ENCODE results near the gene RIOK3. TPM values are rescaled to one million over a fixed set of nuclear protein-coding genes. Genes with fewer than 3 reads are reported as not detected.
"Not testable (repeated sequence)": the region's sequence is repeated elsewhere in the genome, so short reads cannot be mapped to it uniquely, and the experiment has no call there.

RIOK3 gene
- total RNA-seq, 1 experiment from 2014 or later, result 61.7 TPM

DNA sequence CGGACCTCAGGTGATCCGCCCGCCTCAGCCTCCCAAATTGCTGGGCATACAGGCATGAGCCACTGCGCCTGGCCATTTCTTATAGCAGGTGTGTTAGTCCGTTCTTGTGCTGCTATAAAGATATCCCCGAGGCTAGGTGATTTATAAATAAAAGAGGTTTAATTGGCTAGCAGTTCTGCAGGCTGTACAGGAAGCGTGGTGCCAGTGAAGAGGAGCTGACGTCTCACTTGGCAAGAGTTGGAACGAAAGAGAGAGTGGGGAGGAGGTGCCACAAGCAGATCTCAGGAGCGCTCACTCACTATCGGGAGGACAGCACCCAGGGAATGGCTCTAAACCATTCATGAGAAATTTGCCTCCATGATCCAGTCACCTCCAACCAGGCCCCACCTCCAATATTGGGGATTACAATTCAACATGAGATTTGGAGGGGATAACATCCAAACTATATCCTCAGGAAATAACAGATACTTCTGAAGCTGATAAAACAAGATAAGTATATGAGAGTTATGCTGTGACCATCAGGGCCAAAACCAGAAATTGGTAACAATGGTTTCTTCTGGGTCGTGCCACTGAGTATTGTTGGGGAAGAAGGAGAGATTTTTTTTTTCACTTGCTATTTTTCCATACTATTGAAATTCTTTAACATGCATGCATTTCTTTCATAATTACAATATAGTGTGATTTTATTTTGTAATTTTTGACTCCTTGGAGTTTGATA lies 42.8 kb downstream of the RIOK3 start:
- no peak for DNase-seq (ENCODE audit: low read depth)

DNA sequence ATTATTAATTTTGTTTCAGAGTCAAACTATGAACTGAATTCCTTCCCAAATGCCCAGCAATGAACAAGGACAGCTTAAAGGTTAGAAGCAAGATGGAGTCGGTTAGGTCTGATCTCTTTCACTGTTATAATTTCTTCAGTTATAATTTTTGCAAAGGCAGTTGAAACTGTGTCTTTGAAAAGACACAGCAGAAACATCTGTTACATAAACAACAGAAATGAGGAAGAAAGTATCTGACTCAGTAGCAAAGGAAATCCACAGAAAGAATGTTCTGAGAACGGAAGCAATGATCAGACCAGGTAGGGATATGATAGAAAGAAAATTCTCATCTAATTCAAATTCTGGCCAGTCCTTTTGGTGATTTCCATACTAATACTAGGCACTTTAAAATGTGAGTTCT lies 45.0 kb downstream of the RIOK3 start:
- DNase-seq (ENCODE audit: low read depth), result no peak

DNA sequence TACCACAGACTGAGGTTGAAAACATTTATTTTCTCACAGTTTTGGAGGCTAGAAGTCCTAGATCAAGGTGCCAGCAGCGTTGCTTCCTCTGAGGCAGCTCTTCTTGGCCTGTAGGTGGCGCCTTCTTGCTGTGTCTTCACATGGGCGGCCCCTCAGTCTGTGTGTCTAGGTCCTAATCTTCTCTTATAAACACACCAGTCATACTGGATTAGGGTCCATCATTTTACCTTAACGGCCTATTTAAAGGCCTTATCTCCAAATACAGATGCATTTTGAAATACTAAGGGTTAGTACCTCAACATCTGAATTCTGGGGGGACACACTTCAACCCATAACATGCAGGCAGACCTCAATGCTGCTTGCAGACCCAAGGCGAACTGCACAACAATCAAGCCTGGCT lies 45.8 kb downstream of the RIOK3 start:
- DNase-seq (ENCODE audit: low read depth), result peak; percentile 80

DNA sequence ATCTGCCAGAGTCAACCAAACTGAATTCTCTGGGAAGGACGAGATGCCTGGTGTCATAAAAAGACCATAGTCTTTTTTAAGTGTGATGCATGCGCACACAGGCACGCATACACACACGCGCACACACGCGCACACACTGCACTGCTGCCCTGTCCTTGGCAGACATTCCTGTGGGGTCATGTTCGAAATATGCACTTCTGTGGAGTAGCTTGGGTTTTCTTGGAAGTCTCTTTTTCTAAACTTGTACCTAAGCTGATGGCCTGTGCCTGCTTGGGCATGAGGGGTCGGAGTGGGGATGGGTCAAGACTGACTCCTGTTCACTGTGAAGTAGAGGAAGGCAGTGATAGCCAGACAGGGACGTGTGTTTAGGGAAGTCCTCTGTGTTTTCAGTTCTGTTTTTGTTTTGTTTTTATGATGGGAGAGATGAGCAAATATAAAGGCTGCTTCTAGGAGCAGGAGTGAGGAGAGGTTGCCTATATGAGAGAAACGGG lies 46.2 kb downstream of the RIOK3 start:
- DNase-seq (ENCODE audit: low read depth), result peak; percentile 56

DNA sequence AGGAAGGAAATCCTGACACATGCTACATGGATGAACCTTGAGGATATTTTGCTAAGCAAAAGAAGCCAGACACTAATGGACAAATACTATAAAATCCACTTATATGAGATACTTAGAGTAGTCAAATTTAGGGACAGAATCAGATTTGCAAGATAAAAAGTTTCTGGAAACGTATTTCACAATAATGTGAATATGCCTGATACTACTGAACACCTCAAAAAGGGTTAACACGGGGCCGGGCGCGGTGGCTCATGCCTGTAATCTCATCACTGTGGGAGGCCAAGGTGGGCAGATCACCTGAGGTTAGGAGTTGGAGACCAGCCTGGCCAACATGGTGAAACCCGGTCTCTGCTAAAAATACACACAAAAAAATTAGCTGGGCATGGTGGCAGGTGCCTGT lies 48.5 kb downstream of the RIOK3 start:
- DNase-seq (ENCODE audit: low read depth), result no peak

DNA sequence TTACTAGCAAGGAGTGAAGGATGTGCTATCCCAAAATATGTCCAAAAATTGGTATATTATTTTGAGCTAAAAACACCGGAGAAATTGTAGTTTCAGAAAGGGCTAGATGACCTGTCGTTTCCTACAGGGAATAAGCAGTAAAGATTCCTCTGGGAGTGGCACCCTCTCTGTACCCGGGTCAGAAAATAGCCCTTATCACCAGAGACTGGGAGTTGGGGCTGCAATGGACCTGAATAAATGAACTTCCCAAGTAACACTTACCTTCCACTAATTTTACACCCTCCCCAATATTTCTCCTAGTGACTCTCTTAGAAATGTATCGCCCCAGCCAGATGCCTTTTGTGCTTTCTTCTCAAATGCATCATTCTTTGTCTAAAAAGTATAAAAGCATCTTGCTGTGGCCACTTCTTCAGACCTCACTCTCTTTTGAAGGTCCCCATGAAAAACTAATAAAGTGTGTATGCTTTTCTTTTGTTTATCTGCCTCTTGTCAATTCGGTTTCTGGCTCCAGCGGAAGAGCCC lies 49.5 kb downstream of the RIOK3 start:
- DNase-seq (ENCODE audit: low read depth), result peak; percentile 10

DNA sequence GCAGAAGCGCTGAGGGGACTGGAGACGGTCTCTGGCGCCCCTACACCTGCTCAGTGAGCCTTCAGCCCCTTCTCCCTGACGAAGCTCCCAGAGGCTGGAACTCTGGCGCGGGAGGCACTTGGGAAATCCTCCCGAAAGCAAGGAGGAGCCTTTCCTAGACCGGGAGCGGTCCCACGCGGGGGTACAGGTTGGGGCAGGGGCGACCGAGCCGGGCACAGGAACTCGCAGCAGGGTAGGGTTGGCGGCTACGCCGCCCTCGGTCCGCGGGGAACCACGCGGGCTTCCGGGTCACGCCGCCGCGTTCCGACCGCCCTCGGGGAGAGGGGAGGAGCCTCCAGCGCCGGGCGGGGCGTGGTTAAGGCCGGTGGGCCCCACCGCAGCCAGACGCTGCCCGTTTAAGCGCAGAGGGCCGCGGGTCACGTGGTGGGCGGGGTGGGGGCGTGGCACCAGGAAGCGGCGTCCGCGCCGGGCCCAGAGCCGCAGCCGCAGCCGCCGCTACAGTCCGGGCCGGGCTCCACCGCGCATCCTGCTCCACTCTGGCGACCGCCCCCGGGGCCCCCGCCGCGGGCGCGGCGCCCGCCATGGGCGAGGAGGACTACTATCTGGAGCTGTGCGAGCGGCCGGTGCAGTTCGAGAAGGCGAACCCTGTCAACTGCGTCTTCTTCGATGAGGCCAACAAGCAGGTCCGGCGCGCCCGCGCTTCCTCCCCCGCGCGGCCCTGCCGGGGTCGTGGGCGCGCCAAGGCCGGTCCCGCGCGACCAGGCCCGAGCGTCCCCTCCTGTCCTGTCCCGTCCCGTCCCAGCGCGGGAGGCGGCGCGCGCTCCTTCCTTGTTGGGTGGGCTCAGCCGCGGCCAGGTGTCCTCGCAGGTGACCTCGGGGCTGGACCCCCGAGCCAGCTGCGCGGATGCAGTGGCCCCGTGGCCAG lies 50.2 kb downstream of the RIOK3 start, which contains the start of gene RMC1:
Gene RMC1 (plus strand): TSS at position 474 of the 925 bp plus-strand sequence. CDS start 108 bp downstream, at position 582.
- peak; percentile 87 for DNase-seq (ENCODE audit: low read depth)

DNA sequence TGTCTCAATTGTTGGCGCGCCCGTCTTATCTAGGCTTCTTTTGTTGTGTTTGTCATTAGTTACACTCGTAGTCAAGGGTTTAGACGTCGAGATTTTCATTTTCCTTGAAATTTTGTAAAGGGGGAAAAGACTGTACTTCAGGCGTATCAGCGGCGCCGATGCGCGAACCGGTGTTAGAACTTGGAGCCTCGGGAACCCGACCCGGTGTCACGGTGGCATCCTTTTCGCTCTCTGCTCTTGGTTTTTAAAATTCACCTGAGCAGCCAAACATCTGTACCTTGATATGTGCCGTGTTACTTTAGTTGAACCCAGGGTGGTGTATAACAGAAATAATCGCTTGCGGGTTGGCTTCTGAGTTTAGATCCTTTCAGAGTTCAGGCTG lies 50.9 kb downstream of the RIOK3 start:
- DNase-seq (ENCODE audit: low read depth), result no peak

DNA sequence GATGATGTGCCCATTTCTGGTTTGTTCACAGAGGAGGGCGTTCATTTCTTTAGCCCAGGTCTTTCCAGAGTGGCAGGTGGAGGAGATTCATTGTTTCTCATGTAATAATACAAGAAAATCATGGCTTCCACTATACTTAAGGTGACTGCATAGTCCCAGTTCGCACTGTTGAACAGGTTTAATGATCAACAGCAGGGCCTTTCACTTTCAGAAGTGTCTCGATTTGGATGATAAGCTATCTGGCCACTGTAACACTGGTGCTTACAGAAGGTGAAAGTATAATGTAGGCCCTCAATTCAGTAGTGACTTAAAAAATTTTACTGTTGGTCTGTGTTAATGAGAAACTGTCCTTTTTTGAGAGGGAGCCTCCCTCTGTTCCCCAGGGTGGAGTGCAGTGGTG lies 51.6 kb downstream of the RIOK3 start:
- no peak for DNase-seq (ENCODE audit: low read depth)

DNA sequence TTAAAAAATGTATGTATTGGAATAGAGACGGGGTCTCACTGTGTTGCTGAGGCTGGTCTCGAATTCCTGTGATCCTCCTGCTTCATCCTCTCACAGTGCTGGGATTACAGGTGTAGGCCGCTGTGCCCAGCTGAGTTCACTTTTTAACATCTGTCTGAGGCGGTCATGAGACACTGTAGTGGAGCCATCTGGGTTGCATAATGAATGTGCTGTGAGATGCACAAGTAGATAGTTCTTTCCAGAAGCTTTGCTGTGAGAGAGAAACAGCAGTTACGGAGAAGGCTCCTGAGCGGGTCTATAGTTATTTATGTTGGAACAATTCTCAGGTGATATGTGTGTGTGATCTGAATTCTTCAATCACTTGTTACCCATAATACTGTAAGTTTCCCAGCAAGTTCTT lies 53.3 kb downstream of the RIOK3 start:
- DNase-seq (ENCODE audit: low read depth), result no peak

DNA sequence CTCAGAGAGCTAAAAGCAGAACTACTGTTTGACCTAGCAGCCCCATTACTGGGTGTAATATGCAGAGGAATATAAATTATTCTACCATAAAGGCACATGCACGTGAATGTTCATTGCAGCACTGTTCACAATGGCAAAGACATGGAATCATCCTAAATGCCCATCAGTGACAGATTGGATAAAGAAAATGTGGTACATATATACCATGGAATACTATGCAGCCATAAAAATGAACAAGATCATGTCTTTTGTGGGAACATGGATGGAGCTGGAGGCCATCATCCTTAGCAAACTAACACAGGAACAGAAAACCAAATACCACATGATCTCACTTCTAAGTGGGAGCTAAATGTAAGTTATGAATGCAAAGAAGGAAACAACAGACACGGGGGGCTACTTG lies 57.8 kb downstream of the RIOK3 start:
- not testable (repeated sequence) for DNase-seq (ENCODE audit: low read depth)

DNA sequence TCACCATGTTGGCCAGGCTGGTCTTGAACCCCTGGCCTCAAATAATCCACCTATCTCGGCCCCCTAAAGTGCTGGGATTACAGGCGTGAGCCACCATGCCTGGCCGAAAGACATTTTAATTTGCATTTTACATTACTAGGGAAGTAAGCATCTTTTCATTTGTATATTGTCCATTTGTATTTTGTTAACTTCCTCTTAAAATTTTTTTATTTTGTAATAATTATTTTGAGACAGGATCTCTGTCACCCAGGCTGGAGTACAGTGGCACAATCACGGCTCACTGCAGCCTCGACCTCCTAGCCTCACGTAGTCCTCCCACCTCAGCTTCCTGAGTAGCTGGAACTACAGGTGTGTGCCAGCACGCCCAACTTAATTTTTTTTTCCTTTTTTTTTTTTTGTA lies 59.1 kb downstream of the RIOK3 start:
- DNase-seq (ENCODE audit: low read depth), result not testable (repeated sequence)

DNA sequence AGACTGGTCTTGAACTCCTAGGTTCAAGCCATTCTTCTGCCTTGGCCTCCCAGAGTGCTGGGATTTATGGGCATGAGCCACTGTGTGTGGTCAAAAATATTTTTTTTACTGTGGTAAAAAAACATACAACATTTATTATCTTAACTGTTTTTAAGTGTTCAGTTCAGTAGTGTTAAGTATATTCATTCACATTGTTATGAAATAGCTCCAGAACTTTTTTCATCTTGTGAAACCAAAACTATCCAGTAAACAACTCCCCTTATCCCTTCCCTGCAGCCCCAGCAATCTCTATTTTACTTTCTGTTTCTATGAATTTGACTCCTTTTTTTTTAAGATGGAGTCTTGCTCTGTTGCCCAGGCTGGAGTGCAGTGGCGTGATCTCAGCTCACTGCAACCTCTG lies 59.6 kb downstream of the RIOK3 start:
- peak; percentile 28 for DNase-seq (ENCODE audit: low read depth)

DNA sequence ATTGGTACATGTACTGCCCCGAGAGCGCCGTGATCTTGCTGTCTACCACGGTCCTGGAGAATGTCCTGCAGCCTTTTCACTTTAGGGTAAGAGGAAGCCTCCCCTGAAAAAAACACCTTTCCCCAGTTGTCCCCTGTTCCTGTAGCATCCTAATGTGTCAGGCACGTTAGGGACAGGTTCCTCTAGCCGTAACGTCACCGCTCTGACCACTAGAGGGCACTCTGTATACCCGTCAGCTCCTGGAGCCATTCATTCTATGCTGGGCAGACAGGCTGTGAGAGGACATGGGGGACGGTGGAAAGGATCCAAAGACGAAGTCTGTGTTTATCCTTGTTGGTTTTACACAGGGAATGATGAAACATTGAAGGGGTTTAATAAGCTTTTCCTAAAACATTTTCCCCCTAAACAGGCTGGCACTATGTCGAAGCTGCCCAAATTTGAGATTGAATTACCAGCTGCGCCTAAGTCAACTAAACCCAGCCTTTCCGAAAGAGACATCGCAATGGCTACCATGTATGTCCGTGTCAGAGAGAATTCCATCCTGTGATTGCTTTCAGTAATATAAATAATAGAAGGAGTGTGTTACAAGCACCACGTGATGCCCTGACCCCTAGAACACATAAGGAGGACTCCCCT lies 62.9 kb downstream of the RIOK3 start:
- DNase-seq (ENCODE audit: low read depth), result peak; percentile 76

DNA sequence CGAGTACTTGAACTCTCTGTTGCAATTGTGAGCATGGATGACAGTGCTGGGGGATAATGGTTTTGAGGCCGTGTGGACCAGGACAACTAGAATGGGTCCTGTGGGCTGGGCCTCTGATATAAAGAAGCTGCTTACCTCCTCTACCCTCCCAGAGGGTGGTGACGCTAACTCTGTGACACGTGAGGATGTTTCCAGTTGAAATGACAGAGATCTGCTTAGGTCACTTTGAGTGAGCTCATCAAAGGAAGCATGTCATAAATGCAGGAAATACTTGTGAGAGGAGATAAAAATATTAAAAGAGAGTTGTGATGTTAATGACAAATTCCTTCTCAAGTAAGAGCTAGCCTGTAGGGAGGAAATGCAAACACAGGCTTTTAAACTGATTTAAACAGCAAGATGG lies 66.6 kb downstream of the RIOK3 start:
- DNase-seq (ENCODE audit: low read depth), result peak; percentile 18

DNA sequence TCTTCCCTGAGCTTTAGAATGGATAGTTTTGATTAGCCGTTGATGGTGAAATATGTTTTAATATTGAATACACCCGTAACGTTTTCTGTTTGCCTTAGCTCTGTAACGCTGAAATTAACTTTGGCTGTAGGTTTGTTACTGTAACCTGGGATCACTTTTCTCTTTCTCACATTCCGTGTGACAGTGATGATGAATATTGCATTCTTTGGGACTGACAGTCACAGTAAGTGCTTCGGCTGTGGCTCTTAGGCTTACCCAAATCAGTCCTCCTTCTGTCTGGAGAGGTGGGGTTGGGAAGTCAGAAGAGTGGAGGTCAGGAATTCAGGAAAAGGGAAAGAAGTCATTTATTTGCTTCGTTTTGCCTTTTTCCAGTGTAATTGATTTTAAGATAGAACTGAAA lies 68.2 kb downstream of the RIOK3 start:
- DNase-seq (ENCODE audit: low read depth), result peak; percentile 44

DNA sequence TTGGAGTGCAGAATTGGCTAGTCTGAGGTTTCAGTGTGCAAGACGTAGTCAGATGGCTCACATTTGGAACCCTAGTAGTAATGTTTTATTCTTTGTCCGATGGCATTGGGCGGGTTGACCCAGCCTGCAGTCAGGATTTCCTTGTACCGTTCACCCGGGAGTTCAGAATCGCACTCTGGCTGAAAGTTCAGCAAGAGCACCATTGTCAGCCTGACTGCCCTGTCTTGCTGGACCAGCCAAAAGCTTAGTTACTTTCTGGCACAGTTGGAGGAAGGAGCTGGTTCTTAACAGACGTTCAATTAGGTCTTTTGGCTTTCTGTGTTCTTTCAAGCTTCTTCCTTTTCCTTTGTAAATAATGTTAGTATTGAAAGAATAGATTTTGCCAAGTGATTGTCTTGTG lies 68.8 kb downstream of the RIOK3 start:
- DNase-seq (ENCODE audit: low read depth), result no peak

DNA sequence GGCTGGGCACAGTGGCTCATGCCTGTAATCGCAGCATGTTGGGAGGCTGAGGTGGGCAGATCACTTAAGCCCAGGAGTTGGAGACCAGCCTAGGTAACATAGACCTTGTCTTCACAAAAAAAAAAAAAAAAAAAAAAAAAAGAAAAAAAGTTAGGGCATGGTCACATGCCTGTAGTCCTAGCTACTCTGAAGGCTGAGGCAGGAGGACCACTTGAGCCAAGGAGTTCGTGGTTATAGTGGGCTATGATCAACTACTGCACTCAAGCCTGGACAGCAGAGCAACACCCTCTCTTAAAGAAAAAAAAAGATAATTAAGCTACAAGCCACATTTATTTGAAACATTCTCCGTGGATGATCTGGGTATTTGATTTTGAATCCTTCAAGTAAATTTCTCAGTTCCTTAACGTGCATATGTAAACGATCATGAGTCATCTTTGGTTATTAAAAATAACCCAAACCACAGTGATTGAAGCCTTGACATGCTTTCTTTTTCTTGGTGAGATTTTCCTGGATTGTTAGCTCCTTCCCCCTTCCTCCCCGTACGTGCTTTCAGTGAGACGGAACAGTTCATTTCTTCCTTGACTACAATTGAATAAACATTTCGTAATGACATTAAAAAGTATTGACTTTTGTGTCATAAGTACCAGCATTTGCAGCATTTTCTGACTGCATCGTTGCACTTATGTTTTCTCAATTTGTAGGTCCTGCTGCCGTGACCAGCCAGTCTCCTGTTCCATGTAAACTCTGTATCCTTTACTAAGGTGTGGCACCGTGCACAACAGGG lies 70.5 kb downstream of the RIOK3 start:
- peak; percentile 84 for DNase-seq (ENCODE audit: low read depth)

DNA sequence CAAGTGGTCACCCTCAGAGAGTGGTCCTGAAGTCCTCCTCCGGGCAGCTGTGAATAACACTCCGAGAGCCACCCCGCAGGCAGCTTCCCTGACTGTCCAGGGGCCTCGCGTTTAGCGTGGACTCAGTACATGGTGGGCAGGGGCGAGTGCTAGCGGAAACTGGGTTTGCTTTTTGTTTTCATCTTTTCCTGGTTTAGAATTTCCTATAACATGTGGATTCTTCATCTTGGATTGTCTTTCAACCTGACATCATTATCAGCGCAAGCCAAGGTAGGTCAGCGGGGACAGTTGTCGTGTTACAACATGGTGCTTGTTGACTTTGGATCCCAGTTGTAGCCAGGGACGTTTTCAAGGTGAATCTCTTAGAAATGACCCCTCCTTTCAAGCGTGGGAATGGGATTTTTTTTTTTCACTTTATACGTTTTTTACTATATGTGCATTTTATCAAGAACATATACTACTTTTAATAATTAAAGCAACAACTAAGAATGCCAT lies 71.2 kb downstream of the RIOK3 start:
- DNase-seq (ENCODE audit: low read depth), result no peak

DNA sequence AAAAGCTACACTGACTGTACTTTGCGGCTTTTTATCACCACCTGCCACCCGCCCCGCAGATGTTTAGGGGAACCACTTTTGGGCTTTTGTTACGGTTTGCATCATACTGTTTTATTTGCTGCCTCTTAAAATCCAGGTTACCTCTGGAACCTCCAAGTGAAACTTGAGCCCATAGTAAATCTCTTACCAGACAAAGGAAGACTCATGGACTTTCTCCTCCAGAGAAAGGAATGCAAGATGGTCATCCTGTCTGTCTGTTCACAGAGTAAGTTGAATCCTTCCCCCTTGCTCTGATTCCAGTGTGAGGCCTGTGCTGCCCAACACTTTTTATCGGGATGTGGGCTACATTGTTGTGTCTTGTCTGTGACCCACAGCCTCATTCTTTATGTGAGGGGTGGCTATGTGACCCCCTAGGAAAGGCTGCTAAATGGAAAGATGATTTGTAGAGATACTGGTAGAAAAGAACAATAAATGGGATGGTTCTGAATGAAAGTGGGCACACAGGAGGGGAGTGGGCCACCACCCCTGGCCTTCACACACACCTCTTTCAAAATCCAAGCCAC lies 73.5 kb downstream of the RIOK3 start:
- peak; percentile 13 for DNase-seq (ENCODE audit: low read depth)

All from M059J (cell line).